Sigmoid colon (tissue), 4 donors: ENCODE data around the gene LITAF.

Experiments
- CTCF ChIP-seq, 4 experiments: fragments of 450-650 bp in 3 of 4; fragments of 200-600 bp in 1 of 4; IDR thresholded peaks; one replicate each; pipeline ENCODE4 v1.5.1; 2016 to 2019; ENCODE audit warnings: antibody characterized with exemption in 4 of 4, mild to moderate bottlenecking in 3 of 4, moderate library complexity in 2 of 4
- POLR2A ChIP-seq, 2 donors: fragments of 450-650 bp; IDR thresholded peaks; one replicate each; pipeline ENCODE4 v1.6.1; 2016; ENCODE audit warnings: antibody characterized with exemption in 2 of 2, mild to moderate bottlenecking in 2 of 2, moderate library complexity in 2 of 2
- POLR2AphosphoS5 ChIP-seq, 4 donors: sonication (generic); formaldehyde crosslinking; IDR thresholded peaks; one replicate each; pipeline ENCODE4 v1.6.1; 2017; ENCODE audit warnings: antibody characterized with exemption in 4 of 4

- TF ChIP-seq POLR2A (IDR thresholded peaks at IDR 0.05), result no peak
- TF ChIP-seq CTCF (IDR thresholded peaks at IDR 0.05), result no peak
- no peak for TF ChIP-seq POLR2AphosphoS5 (IDR thresholded peaks at IDR 0.05)
Observed at GRCh38 chr16:11536104-11536866, 50.4 kb downstream of the LITAF start.
